Bronchial epithelial cell (primary cell): ENCODE data around the gene OR51I2. TPM values are rescaled to one million over a fixed set of nuclear protein-coding genes. Genes with fewer than 3 reads are reported as not detected.

ENCODE experiments used
- DNase-seq: peaks from one replicate; pipeline ENCODE4 v3.0.0-alpha.2; 2010; ENCODE audit warnings: low read depth
- FAIRE-seq: peaks from 2 replicates; lab custom pipeline; 2011; peaks lifted over from hg19 to GRCh38; lab: Jason Lieb, UNC
- H3K27me3 ChIP-seq: 2 replicates; pipeline ENCODE4 v1.5.1; 2011; ENCODE audit warnings: low read length; ENCODE audit not compliant: control insufficient read depth, insufficient read depth
- H3K36me3 ChIP-seq: 2 replicates; pipeline ENCODE4 v1.5.1; 2011; ENCODE audit warnings: low read length; ENCODE audit not compliant: control insufficient read depth, insufficient read depth
- H3K4me3 ChIP-seq: 2 replicates; pipeline ENCODE4 v1.5.1; 2011; ENCODE audit warnings: mild to moderate bottlenecking, low read depth, low read length, control low read depth
- total RNA-seq: library from RNA; depleted of rRNA; stranded (reverse); fragments of >200 nt; gene quantifications from 2 replicates; pipeline ENCODE4 v1.2.1, GENCODE V29; 2014
- TF ChIP-seq, protein P1 (sequence below): IDR thresholded peaks from 2 replicates; pipeline ENCODE4 v1.5.1; 2011; ENCODE audit warnings: mild to moderate bottlenecking, moderate library complexity, low read length, control low read depth, inconsistent platforms; ENCODE audit not compliant: insufficient read depth, severe bottlenecking

The OR51I2 gene
- total RNA-seq, 1 donor from 2014 or later = not detected

DNA sequence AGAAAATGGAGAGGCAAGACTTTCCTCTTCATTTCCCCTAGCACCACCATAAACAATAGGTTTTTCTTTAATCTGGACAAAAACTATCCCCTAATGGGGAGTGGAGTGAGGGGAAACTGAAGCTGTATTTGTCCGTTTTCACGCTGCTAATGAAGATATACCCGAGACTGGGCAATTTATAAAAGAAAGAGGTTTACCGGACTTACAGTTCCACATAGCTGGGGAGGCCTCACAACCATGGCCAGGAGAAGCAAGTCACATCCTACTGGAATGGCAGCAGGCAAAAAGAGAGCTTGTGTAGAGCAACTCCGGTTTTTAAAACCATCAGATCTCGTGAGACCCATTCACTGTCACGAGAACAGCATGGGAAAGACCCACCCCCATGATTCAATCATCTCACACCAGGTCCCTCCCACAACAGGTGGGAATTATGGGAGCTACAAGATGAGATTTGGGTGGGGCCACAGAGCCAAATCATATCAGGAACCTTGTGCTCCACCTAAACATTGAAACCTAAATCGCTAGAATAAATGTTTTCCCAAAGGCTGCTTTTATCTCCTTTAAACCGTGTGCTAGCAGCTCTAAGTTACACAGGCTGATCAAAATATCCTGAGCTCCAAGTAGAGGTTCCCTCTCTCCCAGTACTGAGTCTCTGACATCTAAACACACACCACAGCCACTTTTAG is 56.4 kb downstream of the OR51I2 start:
- no peaks in the 10 kb centered on the region for H3K36me3 ChIP-seq
- FAIRE-seq (no peak), DNase-seq (no peak)
- no peaks in the 10 kb centered on the region for H3K27me3 ChIP-seq
- TF ChIP-seq, protein P1, sequence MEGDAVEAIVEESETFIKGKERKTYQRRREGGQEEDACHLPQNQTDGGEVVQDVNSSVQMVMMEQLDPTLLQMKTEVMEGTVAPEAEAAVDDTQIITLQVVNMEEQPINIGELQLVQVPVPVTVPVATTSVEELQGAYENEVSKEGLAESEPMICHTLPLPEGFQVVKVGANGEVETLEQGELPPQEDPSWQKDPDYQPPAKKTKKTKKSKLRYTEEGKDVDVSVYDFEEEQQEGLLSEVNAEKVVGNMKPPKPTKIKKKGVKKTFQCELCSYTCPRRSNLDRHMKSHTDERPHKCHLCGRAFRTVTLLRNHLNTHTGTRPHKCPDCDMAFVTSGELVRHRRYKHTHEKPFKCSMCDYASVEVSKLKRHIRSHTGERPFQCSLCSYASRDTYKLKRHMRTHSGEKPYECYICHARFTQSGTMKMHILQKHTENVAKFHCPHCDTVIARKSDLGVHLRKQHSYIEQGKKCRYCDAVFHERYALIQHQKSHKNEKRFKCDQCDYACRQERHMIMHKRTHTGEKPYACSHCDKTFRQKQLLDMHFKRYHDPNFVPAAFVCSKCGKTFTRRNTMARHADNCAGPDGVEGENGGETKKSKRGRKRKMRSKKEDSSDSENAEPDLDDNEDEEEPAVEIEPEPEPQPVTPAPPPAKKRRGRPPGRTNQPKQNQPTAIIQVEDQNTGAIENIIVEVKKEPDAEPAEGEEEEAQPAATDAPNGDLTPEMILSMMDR = no peak
- no peak overlapping the region for H3K4me3 ChIP-seq

Other genes with a start within 250 kb of the OR51I2 start
- not detected in 2 replicates for gene OR51V1, start 248.6 kb upstream of the OR51I2 start, total RNA-seq
- not detected in 2 replicates for gene HBB, start 222.3 kb upstream of the OR51I2 start, total RNA-seq
- gene HBD, start 214.8 kb upstream of the OR51I2 start, total RNA-seq = not detected in 2 replicates
- gene HBG1, start 199.5 kb upstream of the OR51I2 start, total RNA-seq = not detected in 2 replicates
- not detected in 2 replicates for gene HBG2, start 194.5 kb upstream of the OR51I2 start, total RNA-seq
- not detected in 2 replicates for gene HBE1, start 179.4 kb upstream of the OR51I2 start, total RNA-seq
- gene OR51B4, start 147.4 kb upstream of the OR51I2 start, total RNA-seq = not detected in 2 replicates
- not detected in 2 replicates for gene OR51B2, start 125.0 kb upstream of the OR51I2 start, total RNA-seq
- not detected in 2 replicates for gene OR51B5, start 105.8 kb upstream of the OR51I2 start, total RNA-seq
- not detected in 2 replicates for gene OR51B6, start 97.8 kb upstream of the OR51I2 start, total RNA-seq
- not detected in 2 replicates for gene OR51M1, start 65.5 kb upstream of the OR51I2 start, total RNA-seq
- gene OR51Q1, start 27.2 kb upstream of the OR51I2 start, total RNA-seq = not detected in 2 replicates
- gene OR51I1, start 7.8 kb upstream of the OR51I2 start, total RNA-seq = not detected in 2 replicates
- not detected in 2 replicates for gene OR52D1, start 39.4 kb downstream of the OR51I2 start, total RNA-seq
- 0.13 TPM in 1 of 2 replicates, not detected in the other for gene UBQLN3, start 60.6 kb downstream of the OR51I2 start, total RNA-seq
- under 0.01 TPM in 1 of 2 replicates, not detected in the other for gene UBQLNL, start 67.4 kb downstream of the OR51I2 start, total RNA-seq
- 0.38 TPM in 1 of 2 replicates, not detected in the other for gene OR52H1, start 99.2 kb downstream of the OR51I2 start, total RNA-seq
- not detected in 2 replicates for gene OR52B6, start 131.6 kb downstream of the OR51I2 start, total RNA-seq
- gene TRIM6, start 147.3 kb downstream of the OR51I2 start, total RNA-seq = 1.8 and 3.2 TPM in 2 replicates
- 2.9 and 5.8 TPM in 2 replicates for gene TRIM34, start 175.7 kb downstream of the OR51I2 start, total RNA-seq
- 24.8 and 32.9 TPM in 2 replicates for gene TRIM5, start 235.8 kb downstream of the OR51I2 start, total RNA-seq
- 11.1 and 28.3 TPM in 2 replicates for gene TRIM22, start 240.5 kb downstream of the OR51I2 start, total RNA-seq